ENCODE data around the gene RPS27L. TPM values are rescaled to one million over a fixed set of nuclear protein-coding genes. Genes with fewer than 3 reads are reported as not detected.

The RPS27L gene
- total and polyA plus RNA-seq, 2 experiments from 2014 or later: 134 to 528 TPM

GRCh38 chr15:63134245-63134985, 22.9 kb downstream of the RPS27L start:
- H3K79me2 ChIP-seq: no peaks in the 10 kb centered on the region

GRCh38 chr15:63133786-63134185, 23.5 kb downstream of the RPS27L start:
- no peaks in the 10 kb centered on the region for H3K36me3 ChIP-seq (replicated peaks; ENCODE audit: insufficient read depth, low read depth)
- TF ChIP-seq CTCF (IDR thresholded peaks at IDR 0.05; ENCODE audit: poor library complexity) (no peak), EZH2phosphoT487 (IDR thresholded peaks at IDR 0.05; ENCODE audit: low read depth, severe bottlenecking, unreplicated experiment) (no peak), EZH2 (IDR thresholded peaks at IDR 0.05; ENCODE audit: borderline replicate concordance) (no peak)
- H3K4me2 ChIP-seq: no peak overlapping the region
- no peaks in the 10 kb centered on the region for H3K9me2 ChIP-seq (replicated peaks; ENCODE audit: insufficient read depth)
- no peaks in the 10 kb centered on the region for H4K20me1 ChIP-seq (ENCODE audit: insufficient read depth, poor library complexity, severe bottlenecking)
- WGBS (ENCODE audit: low lambda C conversion rate, missing lambda C conversion rate): 89% methylated on average over 1 of the region's 1 CpG
- H3K9me3 ChIP-seq (ENCODE audit: low read depth): no peaks in the 10 kb centered on the region
- H3K27me3 ChIP-seq: no peaks in the 10 kb centered on the region
- H3K27ac ChIP-seq: no peak overlapping the region
- H3K4me1 ChIP-seq (ENCODE audit: insufficient read depth): no peaks in the 10 kb centered on the region
- H3K4me3 ChIP-seq: no peak overlapping the region
- H2AFZ ChIP-seq: no peak overlapping the region
- H3K79me2 ChIP-seq: no peaks in the 10 kb centered on the region
- no peak for DNase-seq (ENCODE audit: low spot score)

More at GRCh38 chr15:63134245-63134985, 22.9 kb downstream of the RPS27L start:
- TF ChIP-seq EZH2phosphoT487 (IDR thresholded peaks at IDR 0.05; ENCODE audit: low read depth, severe bottlenecking, unreplicated experiment) (no peak), CTCF (IDR thresholded peaks at IDR 0.05; ENCODE audit: poor library complexity) (no peak), EZH2 (IDR thresholded peaks at IDR 0.05; ENCODE audit: borderline replicate concordance) (no peak)
- Histone ChIP-seq H2AFZ (no peak overlapping the region), H3K9me3 (ENCODE audit: low read depth) (no peaks in the 10 kb centered on the region), H3K4me1 (ENCODE audit: insufficient read depth) (no peaks in the 10 kb centered on the region), H3K4me3 (no peak overlapping the region), H4K20me1 (ENCODE audit: insufficient read depth, poor library complexity, severe bottlenecking) (no peaks in the 10 kb centered on the region), H3K4me2 (no peak overlapping the region), H3K27ac (no peak overlapping the region), H3K9me2 (replicated peaks; ENCODE audit: insufficient read depth) (no peaks in the 10 kb centered on the region), H3K36me3 (replicated peaks; ENCODE audit: insufficient read depth, low read depth) (no peaks in the 10 kb centered on the region), H3K27me3 (no peaks in the 10 kb centered on the region)
- 88% methylated on average over 2 of the region's 2 CpGs for WGBS (ENCODE audit: low lambda C conversion rate, missing lambda C conversion rate)
- no peak for DNase-seq (ENCODE audit: low spot score)

- no peak overlapping the region for H3K4me3 ChIP-seq
- H4K20me1 ChIP-seq (ENCODE audit: insufficient read depth, poor library complexity, severe bottlenecking): no peaks in the 10 kb centered on the region
- H3K9me3 ChIP-seq (ENCODE audit: low read depth): no peaks in the 10 kb centered on the region
- H3K4me2 ChIP-seq: no peak overlapping the region
- DNase-seq (ENCODE audit: low spot score): no peak
- no peaks in the 10 kb centered on the region for H3K36me3 ChIP-seq (replicated peaks; ENCODE audit: insufficient read depth, low read depth)
- 85% methylated on average over 3 of the region's 3 CpGs for WGBS (ENCODE audit: low lambda C conversion rate, missing lambda C conversion rate)
- H3K9me2 ChIP-seq (replicated peaks; ENCODE audit: insufficient read depth): no peaks in the 10 kb centered on the region
- no peak overlapping the region for H3K27ac ChIP-seq
- no peak overlapping the region for H2AFZ ChIP-seq
- TF ChIP-seq EZH2phosphoT487 (IDR thresholded peaks at IDR 0.05; ENCODE audit: low read depth, severe bottlenecking, unreplicated experiment) (no peak), EZH2 (IDR thresholded peaks at IDR 0.05; ENCODE audit: borderline replicate concordance) (no peak), CTCF (IDR thresholded peaks at IDR 0.05; ENCODE audit: poor library complexity) (no peak)
- H3K4me1 ChIP-seq (ENCODE audit: insufficient read depth): no peaks in the 10 kb centered on the region
- peaks cover 15% of the 10 kb centered on the region for H3K79me2 ChIP-seq
- no peaks in the 10 kb centered on the region for H3K27me3 ChIP-seq
These were observed 30.6 kb downstream of the RPS27L start for GRCh38 chr15:63126726-63127125.
